ENCODE measurements around the gene HSD17B12. TPM values are rescaled to one million over a fixed set of nuclear protein-coding genes. Genes with fewer than 3 reads are reported as not detected.

The HSD17B12 gene
- total RNA-seq, 6 donors from 2014 or later = 26.6 to 107 (median 74.4) TPM

DNA sequence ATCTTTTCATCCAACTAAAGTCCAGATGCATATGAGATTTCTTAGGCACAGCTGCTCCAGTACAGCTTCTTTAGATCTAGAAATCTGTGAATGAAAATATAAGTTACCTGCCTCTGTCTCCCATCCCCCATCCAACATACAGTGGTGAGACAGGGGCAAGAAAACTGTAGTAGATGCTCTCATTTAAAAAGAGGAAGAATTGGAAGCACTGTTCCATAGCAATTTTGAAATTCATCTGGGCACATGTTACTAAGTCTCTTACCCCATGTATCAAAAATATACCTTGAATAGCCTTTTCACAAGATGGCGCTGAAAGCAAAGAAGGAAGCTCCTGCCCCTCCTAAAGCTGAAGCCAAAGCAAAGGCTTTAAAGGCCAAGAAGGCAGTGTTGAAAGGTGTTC is 37.8 kb downstream of the HSD17B12 start:
- no peak for DNase-seq
- 100% methylated on average over 1 of the region's 1 CpG for WGBS, 2 donors
- Histone ChIP-seq H3K36me3 (peaks cover 0 to 7% (median 0%) of the 10 kb centered on the region in 4 donors), H3K9me3 (no peaks in the 10 kb centered on the region), H3K4me3 (no peak overlapping the region), H3K27ac (no peak overlapping the region), H3K27me3 (no peaks in the 10 kb centered on the region), H3K4me1 (no peaks in the 10 kb centered on the region)
- TF ChIP-seq, protein P1, sequence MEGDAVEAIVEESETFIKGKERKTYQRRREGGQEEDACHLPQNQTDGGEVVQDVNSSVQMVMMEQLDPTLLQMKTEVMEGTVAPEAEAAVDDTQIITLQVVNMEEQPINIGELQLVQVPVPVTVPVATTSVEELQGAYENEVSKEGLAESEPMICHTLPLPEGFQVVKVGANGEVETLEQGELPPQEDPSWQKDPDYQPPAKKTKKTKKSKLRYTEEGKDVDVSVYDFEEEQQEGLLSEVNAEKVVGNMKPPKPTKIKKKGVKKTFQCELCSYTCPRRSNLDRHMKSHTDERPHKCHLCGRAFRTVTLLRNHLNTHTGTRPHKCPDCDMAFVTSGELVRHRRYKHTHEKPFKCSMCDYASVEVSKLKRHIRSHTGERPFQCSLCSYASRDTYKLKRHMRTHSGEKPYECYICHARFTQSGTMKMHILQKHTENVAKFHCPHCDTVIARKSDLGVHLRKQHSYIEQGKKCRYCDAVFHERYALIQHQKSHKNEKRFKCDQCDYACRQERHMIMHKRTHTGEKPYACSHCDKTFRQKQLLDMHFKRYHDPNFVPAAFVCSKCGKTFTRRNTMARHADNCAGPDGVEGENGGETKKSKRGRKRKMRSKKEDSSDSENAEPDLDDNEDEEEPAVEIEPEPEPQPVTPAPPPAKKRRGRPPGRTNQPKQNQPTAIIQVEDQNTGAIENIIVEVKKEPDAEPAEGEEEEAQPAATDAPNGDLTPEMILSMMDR (IDR thresholded peaks at IDR 0.05) = no peak
- TF ChIP-seq EP300 (IDR thresholded peaks at IDR 0.05) (no peak), POLR2A (IDR thresholded peaks at IDR 0.05) (no peak), POLR2AphosphoS5 (IDR thresholded peaks at IDR 0.05) (no peak)
- no peak for ATAC-seq (ENCODE audit: low FRiP score in 2 of 2)

DNA sequence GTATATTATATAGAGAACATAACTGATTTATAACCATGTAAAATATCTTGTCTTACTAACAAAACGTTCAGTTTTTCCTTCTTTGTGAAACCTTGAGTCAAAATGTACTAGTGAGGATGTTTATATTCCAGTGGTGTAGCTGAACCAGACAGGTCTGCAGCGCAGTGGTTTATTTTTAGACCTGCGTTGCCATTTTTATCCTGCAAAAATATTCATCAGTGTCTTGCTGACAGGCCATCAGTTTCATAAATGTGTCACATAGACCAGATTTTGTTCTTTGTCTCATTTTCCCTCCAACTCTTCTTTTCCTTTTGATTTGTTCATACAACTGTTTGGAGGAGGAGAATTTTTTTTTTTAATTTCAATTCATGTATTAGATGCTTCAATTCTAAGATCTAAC is 43.1 kb downstream of the HSD17B12 start:
- Histone ChIP-seq H3K27me3 (no peaks in the 10 kb centered on the region), H3K4me1 (peaks cover 0 to 3% (median 0%) of the 10 kb centered on the region in 4 donors), H3K4me3 (no peak overlapping the region), H3K9me3 (no peaks in the 10 kb centered on the region), H3K27ac (no peak overlapping the region), H3K36me3 (peaks cover 0 to 6% (median 0%) of the 10 kb centered on the region in 4 donors)
- DNase-seq (no peak), ATAC-seq (ENCODE audit: low FRiP score in 2 of 2) (no peak)
- 51 to 70% methylated on average over 3 of the region's 3 CpGs for WGBS, 2 donors
- no peak for TF ChIP-seq POLR2AphosphoS5 (IDR thresholded peaks at IDR 0.05)
- TF ChIP-seq POLR2A (IDR thresholded peaks at IDR 0.05) = no peak
- TF ChIP-seq EP300 (IDR thresholded peaks at IDR 0.05) = no peak
- TF ChIP-seq, protein P1 (IDR thresholded peaks at IDR 0.05) = no peak

DNA sequence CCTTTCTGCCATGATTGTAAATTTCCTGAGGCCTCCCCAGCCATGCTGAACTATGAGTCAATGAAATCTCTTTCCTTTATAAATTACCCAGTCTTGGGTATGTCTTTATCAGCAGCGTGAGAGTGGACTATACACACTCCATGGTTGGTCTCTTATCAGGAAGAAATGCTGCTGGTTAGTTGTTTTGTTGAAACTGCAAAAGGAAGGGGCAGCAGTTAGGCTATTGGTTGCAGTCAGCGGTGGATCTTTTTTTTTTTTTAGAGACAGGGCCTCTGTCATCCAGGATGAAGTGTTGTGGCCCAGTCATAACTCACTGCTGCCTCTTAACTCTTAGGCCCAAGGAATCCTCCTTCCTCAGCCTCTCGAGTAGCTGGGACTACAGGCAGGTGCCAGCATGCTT is 51.7 kb downstream of the HSD17B12 start:
- no peak for DNase-seq
- 85 to 95% methylated on average over 3 of the region's 3 CpGs for WGBS, 2 donors
- TF ChIP-seq POLR2AphosphoS5 (IDR thresholded peaks at IDR 0.05) = no peak
- no peak for TF ChIP-seq EP300 (IDR thresholded peaks at IDR 0.05)
- TF ChIP-seq, protein P1 (IDR thresholded peaks at IDR 0.05) = no peak
- TF ChIP-seq POLR2A (IDR thresholded peaks at IDR 0.05) = no peak
- Histone ChIP-seq H3K27ac (no peak overlapping the region), H3K4me1 (peaks cover 10 to 18% (median 15%) of the 10 kb centered on the region in 4 donors), H3K27me3 (no peaks in the 10 kb centered on the region), H3K9me3 (no peaks in the 10 kb centered on the region), H3K36me3 (peaks cover 0 to 10% (median 6%) of the 10 kb centered on the region in 4 donors), H3K4me3 (no peak overlapping the region)
- ATAC-seq (ENCODE audit: low FRiP score in 2 of 2) = no peak

DNA sequence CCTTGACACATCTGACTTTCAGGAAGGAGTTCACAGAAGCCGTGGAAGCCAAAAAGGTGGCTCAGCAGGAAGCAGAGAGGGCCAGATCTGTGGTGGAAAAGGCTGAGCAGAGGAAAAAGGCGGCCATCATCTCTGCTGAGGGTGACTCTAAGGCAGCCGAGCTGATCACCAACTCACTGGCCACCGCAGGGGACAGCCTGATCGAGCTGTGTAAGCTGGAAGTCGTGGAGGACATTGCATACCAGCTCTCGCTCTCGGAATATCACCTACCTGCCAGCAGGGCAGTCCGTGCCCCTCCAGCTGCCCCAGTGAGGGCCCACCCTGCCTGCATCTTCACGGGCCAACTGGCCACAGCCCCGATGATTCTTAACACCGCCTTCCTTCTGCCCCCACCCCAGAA is 53.7 kb downstream of the HSD17B12 start:
- Histone ChIP-seq H3K36me3 (peaks cover 0 to 10% (median 6%) of the 10 kb centered on the region in 4 donors), H3K4me1 (peaks cover 21 to 32% (median 25%) of the 10 kb centered on the region in 4 donors), H3K27ac (no peak overlapping the region), H3K27me3 (no peaks in the 10 kb centered on the region), H3K9me3 (no peaks in the 10 kb centered on the region), H3K4me3 (no peak overlapping the region)
- WGBS, 2 donors = 97 to 98% methylated on average over 12 of the region's 12 CpGs
- DNase-seq (peak in 1 of 2 donors; percentile 34), ATAC-seq (ENCODE audit: low FRiP score in 2 of 2) (no peak)
- TF ChIP-seq, protein P1 (IDR thresholded peaks at IDR 0.05) = no peak
- TF ChIP-seq POLR2AphosphoS5 (IDR thresholded peaks at IDR 0.05) (no peak), EP300 (IDR thresholded peaks at IDR 0.05) (no peak), POLR2A (IDR thresholded peaks at IDR 0.05) (no peak)

DNA sequence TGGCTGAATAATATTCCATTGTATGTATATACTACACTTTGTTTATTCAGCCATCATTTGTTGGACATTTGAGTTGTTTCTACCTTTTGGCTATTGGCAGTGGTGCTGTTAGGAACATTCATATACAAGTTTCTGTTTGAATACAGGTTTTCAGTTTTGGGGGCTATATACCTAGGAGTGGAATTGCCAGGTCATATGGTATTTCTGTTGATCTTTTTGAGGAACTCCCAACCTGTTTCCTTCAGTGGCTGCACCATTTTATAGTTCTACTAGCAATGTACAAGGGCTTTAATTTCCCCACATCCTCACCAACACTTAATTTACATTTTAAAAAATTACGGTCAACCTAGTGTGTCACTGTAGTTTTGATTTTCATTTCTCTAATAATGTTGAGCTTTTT is 54.6 kb downstream of the HSD17B12 start:
- Histone ChIP-seq H3K36me3 (peaks cover 0 to 10% (median 6%) of the 10 kb centered on the region in 4 donors), H3K9me3 (no peaks in the 10 kb centered on the region), H3K4me1 (peaks cover 21 to 33% (median 25%) of the 10 kb centered on the region in 4 donors), H3K4me3 (no peak overlapping the region), H3K27me3 (no peaks in the 10 kb centered on the region), H3K27ac (no peak overlapping the region)
- WGBS, 2 donors = 92 to 95% methylated on average over 1 of the region's 1 CpG
- no peak for ATAC-seq (ENCODE audit: low FRiP score in 2 of 2)
- DNase-seq = no peak
- TF ChIP-seq, protein P1 (IDR thresholded peaks at IDR 0.05) = no peak
- TF ChIP-seq EP300 (IDR thresholded peaks at IDR 0.05) = no peak
- no peak for TF ChIP-seq POLR2A (IDR thresholded peaks at IDR 0.05)
- no peak for TF ChIP-seq POLR2AphosphoS5 (IDR thresholded peaks at IDR 0.05)
